IPS-18c (cell line): ENCODE measurements around the gene CD4.
"Not testable (repeated sequence)": the region's sequence is repeated elsewhere in the genome, so short reads cannot be mapped to it uniquely, and the experiment has no call there.

Experiments used
- H3K4me3 ChIP-seq: 2 replicates; pipeline ENCODE4 v1.7.0; 2013; ENCODE audit warnings: low read depth, mild to moderate bottlenecking, low read length, moderate library complexity; ENCODE audit not compliant: insufficient read depth
- H3K9me3 ChIP-seq: one replicate; pipeline ENCODE4 v1.6.1; 2013; ENCODE audit warnings: mild to moderate bottlenecking, low read length, moderate library complexity; ENCODE audit not compliant: control insufficient read depth, insufficient read depth

CD4 gene

GRCh38 chr12:6861391-6861790 is 72.1 kb downstream of the CD4 start:
- H3K4me3 ChIP-seq = no peak overlapping the region
- no peaks in the 10 kb centered on the region for H3K9me3 ChIP-seq

DNA sequence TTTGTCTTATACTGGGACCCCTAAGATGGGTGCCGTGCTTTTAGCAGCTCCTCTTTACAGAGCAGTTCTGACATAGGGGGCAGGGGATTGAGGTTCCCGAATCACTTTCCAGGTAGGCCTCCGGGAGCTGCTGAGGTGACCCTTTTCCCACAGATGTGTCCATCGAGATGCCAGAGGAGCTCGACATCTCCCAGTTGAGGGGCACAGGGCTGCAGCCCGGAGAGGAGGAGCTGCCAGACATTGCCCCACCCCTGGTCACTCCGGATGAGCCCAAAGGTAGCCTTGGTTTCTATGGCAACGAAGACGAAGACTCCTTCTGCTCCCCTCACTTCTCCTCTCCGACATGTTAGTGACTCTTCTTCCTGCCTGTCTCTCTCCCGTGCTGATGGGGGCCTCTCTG is 73.7 kb downstream of the CD4 start:
- Histone ChIP-seq H3K4me3 (no peak overlapping the region), H3K9me3 (no peaks in the 10 kb centered on the region)

DNA sequence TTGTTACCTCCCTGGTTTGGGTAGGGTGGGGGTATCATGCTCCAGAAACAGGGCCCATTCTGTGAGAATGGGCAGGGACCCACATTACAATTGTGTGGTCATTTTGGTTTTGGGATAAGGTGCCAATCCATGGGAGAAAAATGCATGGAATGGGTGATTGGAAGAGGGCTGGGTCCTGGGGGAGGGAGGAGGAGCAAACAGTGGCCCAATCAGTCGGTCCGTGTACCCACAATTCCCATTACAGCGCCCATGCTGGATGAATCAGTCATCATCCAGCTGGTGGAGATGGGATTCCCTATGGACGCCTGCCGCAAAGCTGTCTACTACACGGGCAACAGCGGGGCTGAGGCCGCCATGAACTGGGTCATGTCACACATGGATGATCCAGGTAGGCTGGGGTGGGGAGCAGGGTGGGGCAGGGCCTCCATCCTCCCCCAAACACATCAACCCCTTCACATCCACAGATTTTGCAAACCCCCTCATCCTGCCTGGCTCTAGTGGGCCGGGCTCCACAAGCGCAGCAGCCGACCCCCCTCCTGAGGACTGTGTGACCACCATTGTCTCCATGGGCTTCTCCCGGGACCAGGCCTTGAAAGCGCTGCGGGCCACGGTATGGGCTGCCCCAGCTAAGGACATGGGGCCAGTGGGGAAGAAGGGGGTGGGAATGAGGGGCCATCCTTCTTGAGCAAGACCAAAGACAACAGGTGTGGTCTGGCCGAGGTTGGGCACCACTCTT is 74.4 kb downstream of the CD4 start:
- peaks cover 2% of the 10 kb centered on the region for H3K9me3 ChIP-seq
- no peak overlapping the region for H3K4me3 ChIP-seq

- H3K9me3 ChIP-seq, H3K4me3 ChIP-seq: not testable (repeated sequence)
These were observed 76.0 kb downstream of the CD4 start for GRCh38 chr12:6865307-6865706.

- peak overlapping the region; percentile 45 for H3K4me3 ChIP-seq
These were observed 77.0 kb downstream of the CD4 start for GRCh38 chr12:6866163-6866919.

DNA sequence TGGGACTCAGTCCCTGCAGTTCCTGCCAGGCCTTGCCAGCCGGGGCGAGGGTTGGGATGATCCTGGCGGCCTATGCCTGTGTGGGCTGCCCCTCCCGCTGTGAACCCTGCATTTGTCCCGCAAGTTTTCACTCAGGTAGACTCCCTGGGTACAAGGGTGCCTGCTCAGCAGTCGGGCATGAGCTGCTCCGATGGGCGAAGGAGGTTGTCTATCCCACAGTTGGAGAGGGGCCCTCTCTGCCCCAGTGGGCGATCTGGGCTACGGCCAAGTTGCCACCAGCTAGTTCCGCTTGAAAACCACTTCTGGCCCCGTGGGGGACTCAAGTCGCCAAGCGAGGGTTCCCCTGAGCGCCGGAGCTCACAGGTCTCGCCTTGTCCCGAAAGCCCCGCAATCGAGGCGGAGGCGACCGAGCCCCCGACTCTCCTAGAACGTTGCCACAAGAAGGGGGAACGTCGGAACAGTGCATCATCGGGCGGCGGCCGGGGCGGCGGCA is 77.6 kb downstream of the CD4 start:
- H3K4me3 ChIP-seq = peak overlapping the region; percentile 45
- peaks cover 2% of the 10 kb centered on the region for H3K9me3 ChIP-seq

More at GRCh38 chr12:6866163-6866919, 77.0 kb downstream of the CD4 start:
- H3K9me3 ChIP-seq = peaks cover 2% of the 10 kb centered on the region

- Histone ChIP-seq H3K4me3 (peak within 1 kb of the TSS; percentile 94), H3K9me3 (peaks cover 2% of the 10 kb centered on the region)
These were observed 78.3 kb downstream of the CD4 start, which contains the start of gene TPI1 for GRCh38 chr12:6867413-6868210. TPI1 (plus strand) TSS chr12:6867531; CDS start chr12:6867567, 36 bp downstream.

DNA sequence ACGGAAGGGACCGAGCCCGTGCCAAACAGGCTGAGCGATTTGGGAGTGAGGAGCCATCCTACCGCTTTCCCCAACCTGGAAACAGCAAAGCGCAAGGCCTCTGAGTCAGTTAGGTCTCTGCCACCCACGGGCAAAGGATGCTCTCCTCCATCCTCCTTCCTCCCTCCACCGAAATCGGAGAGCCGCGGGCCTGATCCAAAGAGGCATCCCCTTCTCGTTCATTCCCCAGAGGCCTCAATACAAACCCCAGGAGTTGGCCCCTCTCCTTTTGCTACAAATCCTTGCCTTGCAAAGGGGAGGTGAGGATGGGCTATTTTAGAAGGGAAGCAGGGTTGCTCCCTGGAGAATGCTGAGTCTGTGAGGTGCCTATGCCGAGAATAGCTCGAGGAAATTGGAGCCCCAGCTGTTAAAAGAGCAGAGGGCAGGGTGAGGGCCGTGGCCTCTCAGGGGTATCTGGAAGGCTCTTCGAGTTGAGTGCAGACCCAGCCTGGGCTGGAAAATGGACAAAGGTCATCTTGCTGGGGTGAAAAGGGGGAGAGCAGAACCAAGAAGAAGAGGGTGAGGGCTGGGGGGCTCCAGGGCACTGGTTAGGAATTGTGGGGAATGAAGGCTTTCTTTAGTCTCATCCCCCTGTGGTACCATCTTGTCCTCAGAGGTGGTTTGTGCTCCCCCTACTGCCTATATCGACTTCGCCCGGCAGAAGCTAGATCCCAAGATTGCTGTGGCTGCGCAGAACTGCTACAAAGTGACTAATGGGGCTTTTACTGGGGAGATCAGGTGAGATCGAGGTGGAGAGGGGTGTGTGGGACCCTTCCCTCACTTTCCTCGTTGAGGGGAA is 79.1 kb downstream of the CD4 start:
- Histone ChIP-seq H3K4me3 (peak overlapping the region; percentile 94), H3K9me3 (peaks cover 2% of the 10 kb centered on the region)

DNA sequence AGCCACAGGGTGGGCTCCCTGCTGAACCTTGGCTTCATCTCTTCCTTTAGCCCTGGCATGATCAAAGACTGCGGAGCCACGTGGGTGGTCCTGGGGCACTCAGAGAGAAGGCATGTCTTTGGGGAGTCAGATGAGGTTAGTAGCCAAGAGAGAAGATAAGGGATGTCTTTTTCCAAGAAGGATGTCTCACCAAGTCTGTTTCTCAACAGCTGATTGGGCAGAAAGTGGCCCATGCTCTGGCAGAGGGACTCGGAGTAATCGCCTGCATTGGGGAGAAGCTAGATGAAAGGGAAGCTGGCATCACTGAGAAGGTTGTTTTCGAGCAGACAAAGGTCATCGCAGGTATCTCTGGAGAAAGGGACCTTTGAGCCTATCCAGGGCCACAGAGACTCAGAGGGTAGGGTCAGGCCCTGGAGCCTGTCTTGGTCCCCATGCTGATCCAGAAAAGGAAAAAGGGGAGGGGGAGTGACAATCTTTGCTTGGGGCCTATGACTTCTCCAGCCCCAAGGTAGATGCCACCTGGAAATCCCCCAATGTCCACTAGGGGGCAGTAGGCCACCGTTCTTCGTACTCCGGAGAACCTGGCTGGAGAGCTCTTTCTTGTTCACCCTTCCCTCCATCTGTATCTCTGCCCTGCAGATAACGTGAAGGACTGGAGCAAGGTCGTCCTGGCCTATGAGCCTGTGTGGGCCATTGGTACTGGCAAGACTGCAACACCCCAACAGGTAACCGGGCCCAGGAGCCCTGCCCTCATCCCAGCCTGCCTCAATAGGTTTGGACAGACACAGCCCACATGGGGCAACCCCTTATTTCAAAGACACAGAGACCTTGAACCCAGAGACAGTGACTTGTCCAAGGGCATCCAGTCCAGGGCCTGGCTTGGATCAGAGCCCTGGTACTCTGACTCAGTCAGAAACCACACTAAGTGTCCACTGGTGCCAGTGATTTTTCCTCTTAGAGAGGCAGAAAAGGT is 80.0 kb downstream of the CD4 start:
- Histone ChIP-seq H3K4me3 (peak overlapping the region; percentile 94), H3K9me3 (peaks cover 2% of the 10 kb centered on the region)

GRCh38 chr12:6870304-6870703 is 81.0 kb downstream of the CD4 start:
- not testable (repeated sequence) for H3K4me3 ChIP-seq, H3K9me3 ChIP-seq
